ENCODE results near the gene SCG2. TPM values are rescaled to one million over a fixed set of nuclear protein-coding genes. Genes with fewer than 3 reads are reported as not detected.

SCG2 gene
- total and polyA plus RNA-seq, 4 donors: 0.45 to 3.5 (median 1.1) TPM

GRCh38 chr2:223613017-223613950 is 11.1 kb upstream of the SCG2 start:
- Histone ChIP-seq H3K36me3 (ENCODE audit: control insufficient read depth in 4 of 4, insufficient read depth in 4 of 4, low read length in 4 of 4) (no peaks in the 10 kb centered on the region), H3K4me3 (no peak overlapping the region), H3K9ac (ENCODE audit: insufficient read depth in 1 of 2, low read length in 2 of 2) (peak overlapping the region in 1 of 2 donors; percentile 0), H3K27ac (ENCODE audit: low read depth in 1 of 2, low read length in 1 of 2) (no peak overlapping the region), H3K9me3 (ENCODE audit: control insufficient read depth in 4 of 4, insufficient read depth in 3 of 4, low read length in 3 of 4) (no peaks in the 10 kb centered on the region), H3K27me3 (ENCODE audit: control insufficient read depth in 3 of 3, insufficient read depth in 3 of 3, low read length in 2 of 3) (peaks cover 0 to 6% (median 0%) of the 10 kb centered on the region in 3 donors), H3K4me1 (ENCODE audit: control insufficient read depth in 5 of 5, insufficient read depth in 5 of 5, low read length in 5 of 5) (peaks cover 0 to 6% (median 0%) of the 10 kb centered on the region in 5 donors)
- no peak for TF ChIP-seq CTCF (IDR thresholded peaks at IDR 0.05; ENCODE audit: control extremely low read depth, extremely low read depth)
- DNase-seq (peak; percentile 65 to 84 (median 69)), ATAC-seq (ENCODE audit: insufficient read depth, low FRiP score) (peak; percentile 92)
- WGBS, 2 donors: 11 to 15% methylated on average over 35 of the region's 35 CpGs

GRCh38 chr2:223612501-223612900 is 10.3 kb upstream of the SCG2 start:
- Histone ChIP-seq H3K4me3 (no peak overlapping the region), H3K27me3 (ENCODE audit: control insufficient read depth in 3 of 3, insufficient read depth in 3 of 3, low read length in 2 of 3) (peaks cover 0 to 6% (median 0%) of the 10 kb centered on the region in 3 donors), H3K9ac (ENCODE audit: insufficient read depth in 1 of 2, low read length in 2 of 2) (no peak overlapping the region), H3K4me1 (ENCODE audit: control insufficient read depth in 5 of 5, insufficient read depth in 5 of 5, low read length in 5 of 5) (peaks cover 0 to 6% (median 0%) of the 10 kb centered on the region in 5 donors), H3K27ac (ENCODE audit: low read depth in 1 of 2, low read length in 1 of 2) (no peak overlapping the region), H3K9me3 (ENCODE audit: control insufficient read depth in 4 of 4, insufficient read depth in 3 of 4, low read length in 3 of 4) (no peaks in the 10 kb centered on the region), H3K36me3 (ENCODE audit: control insufficient read depth in 4 of 4, insufficient read depth in 4 of 4, low read length in 4 of 4) (no peaks in the 10 kb centered on the region)
- no peak for ATAC-seq (ENCODE audit: insufficient read depth, low FRiP score)
- WGBS, 2 donors: 59 to 76% methylated on average over 5 of the region's 5 CpGs
- no peak for DNase-seq
- no peak for TF ChIP-seq CTCF (IDR thresholded peaks at IDR 0.05; ENCODE audit: control extremely low read depth, extremely low read depth)

- Histone ChIP-seq H3K27me3 (ENCODE audit: control insufficient read depth in 3 of 3, insufficient read depth in 3 of 3, low read length in 2 of 3) (peaks cover 0 to 6% (median 0%) of the 10 kb centered on the region in 3 donors), H3K9me3 (ENCODE audit: control insufficient read depth in 4 of 4, insufficient read depth in 3 of 4, low read length in 3 of 4) (no peaks in the 10 kb centered on the region), H3K4me1 (ENCODE audit: control insufficient read depth in 5 of 5, insufficient read depth in 5 of 5, low read length in 5 of 5) (peaks cover 0 to 6% (median 0%) of the 10 kb centered on the region in 5 donors), H3K4me3 (no peak overlapping the region), H3K27ac (ENCODE audit: low read depth in 1 of 2, low read length in 1 of 2) (no peak overlapping the region), H3K36me3 (ENCODE audit: control insufficient read depth in 4 of 4, insufficient read depth in 4 of 4, low read length in 4 of 4) (no peaks in the 10 kb centered on the region), H3K9ac (ENCODE audit: insufficient read depth in 1 of 2, low read length in 2 of 2) (no peak overlapping the region)
- 91 to 94% methylated on average over 2 of the region's 2 CpGs for WGBS, 2 donors
- ATAC-seq (ENCODE audit: insufficient read depth, low FRiP score) (no peak), DNase-seq (no peak)
- no peak for TF ChIP-seq CTCF (IDR thresholded peaks at IDR 0.05; ENCODE audit: control extremely low read depth, extremely low read depth)
These were observed 8.9 kb upstream of the SCG2 start for GRCh38 chr2:223611061-223611460.
